Measurements from ENCODE around the gene HCRTR1.

DNA sequence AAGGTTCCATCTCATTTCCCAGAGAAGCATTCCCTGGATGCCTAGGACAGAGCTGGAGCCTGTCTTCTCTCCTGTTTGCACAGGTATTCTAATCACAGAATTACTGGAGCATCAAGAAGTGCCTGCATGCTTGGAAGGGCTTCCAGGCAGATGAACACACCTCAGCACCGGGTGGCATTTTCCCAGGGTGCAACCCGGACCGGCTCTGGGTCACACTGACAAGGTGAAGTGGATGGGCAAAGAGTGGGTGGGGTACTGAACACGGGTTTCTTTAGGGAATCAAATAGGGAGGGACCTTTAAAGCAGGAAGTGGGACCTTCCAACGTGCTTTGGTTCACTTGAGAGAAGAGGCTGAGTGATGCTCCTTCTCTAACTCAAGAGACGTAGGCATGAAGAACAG lies 34.3 kb downstream of the HCRTR1 start:
- TF ChIP-seq, protein P1, sequence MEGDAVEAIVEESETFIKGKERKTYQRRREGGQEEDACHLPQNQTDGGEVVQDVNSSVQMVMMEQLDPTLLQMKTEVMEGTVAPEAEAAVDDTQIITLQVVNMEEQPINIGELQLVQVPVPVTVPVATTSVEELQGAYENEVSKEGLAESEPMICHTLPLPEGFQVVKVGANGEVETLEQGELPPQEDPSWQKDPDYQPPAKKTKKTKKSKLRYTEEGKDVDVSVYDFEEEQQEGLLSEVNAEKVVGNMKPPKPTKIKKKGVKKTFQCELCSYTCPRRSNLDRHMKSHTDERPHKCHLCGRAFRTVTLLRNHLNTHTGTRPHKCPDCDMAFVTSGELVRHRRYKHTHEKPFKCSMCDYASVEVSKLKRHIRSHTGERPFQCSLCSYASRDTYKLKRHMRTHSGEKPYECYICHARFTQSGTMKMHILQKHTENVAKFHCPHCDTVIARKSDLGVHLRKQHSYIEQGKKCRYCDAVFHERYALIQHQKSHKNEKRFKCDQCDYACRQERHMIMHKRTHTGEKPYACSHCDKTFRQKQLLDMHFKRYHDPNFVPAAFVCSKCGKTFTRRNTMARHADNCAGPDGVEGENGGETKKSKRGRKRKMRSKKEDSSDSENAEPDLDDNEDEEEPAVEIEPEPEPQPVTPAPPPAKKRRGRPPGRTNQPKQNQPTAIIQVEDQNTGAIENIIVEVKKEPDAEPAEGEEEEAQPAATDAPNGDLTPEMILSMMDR (IDR thresholded peaks at IDR 0.05) = no peak
- TF ChIP-seq EP300 (IDR thresholded peaks at IDR 0.05) (no peak), POLR2AphosphoS5 (IDR thresholded peaks at IDR 0.05) (no peak)
